ENCODE results near the gene RARB.

Gene RARB

DNA sequence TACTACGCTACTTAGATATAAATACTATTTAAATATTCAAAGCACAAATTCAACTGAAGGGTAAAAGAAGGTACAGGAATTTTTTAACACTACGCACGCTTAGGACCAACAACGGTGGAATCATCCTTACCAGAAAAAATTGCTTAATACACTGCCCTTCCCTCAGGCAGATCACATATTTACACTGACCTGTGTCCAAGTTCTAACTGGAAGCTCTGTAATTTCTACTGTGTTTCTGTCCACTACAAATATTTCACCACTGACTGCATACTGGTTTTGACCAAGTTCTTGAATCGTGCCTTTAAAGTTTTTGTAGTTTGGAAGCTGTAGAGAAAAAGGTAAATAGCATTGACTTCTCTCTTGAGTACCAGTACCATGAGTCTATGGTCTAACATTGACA lies 192.4 kb downstream of the RARB start:
- ChIA-PET POLR2A (no interaction called here), CTCF (no interaction called here)
- DNase-seq (ENCODE audit: extremely low spot score): no peak
- no peak for TF ChIP-seq FOXA1 (IDR thresholded peaks at IDR 0.05)
- TF ChIP-seq ELF4 (IDR thresholded peaks at IDR 0.05): no peak
- no peak for TF ChIP-seq FOXM1 (IDR thresholded peaks at IDR 0.05; ENCODE audit: borderline replicate concordance)

DNA sequence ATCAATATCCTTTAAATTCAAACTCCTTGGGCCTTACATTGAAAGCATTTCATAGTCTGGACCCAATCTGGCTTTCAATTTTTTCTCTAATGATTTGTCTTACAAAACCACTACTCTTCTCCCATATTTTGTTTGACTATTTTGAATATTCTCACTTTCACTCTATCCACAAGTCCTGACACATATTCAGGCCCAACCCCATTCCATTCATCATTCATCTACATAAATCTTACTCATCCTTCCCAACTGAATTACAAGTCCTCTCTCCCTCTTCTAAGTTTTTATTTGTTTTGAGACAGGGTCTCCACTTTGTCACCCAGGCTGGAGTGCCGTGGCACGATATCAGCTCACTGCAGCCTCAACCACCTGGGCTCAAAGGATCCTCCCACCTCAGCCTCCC lies 193.0 kb downstream of the RARB start:
- ChIA-PET POLR2A (no interaction called here), CTCF (no interaction called here)

DNA sequence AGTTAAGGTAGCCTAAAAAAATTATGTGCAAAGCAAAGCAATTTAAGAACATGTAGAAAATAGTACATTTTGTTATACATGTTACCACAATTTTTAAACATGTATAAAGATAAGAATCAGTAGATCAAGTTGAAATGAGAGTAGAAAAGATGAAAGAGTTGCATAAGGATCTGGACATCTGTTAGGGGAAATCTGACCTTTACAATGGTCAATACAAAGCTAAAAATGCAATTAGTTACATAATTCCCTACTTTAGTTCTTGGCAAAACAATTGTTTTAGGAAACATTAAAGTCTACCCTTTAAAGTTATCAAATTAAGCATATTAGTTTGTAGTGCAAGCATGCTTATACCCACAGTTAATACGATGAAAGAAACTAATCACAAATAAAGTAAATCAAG lies 203.9 kb downstream of the RARB start:
- POLR2A ChIA-PET: no interaction called here
- TF ChIP-seq SP1 (IDR thresholded peaks at IDR 0.05): no peak
- no peak for TF ChIP-seq TARDBP (IDR thresholded peaks at IDR 0.05)
- no peak for TF ChIP-seq NFRKB (IDR thresholded peaks at IDR 0.05)
- no peak for TF ChIP-seq CTBP1 (IDR thresholded peaks at IDR 0.05; ENCODE audit: borderline replicate concordance)
- TF ChIP-seq, protein P1, sequence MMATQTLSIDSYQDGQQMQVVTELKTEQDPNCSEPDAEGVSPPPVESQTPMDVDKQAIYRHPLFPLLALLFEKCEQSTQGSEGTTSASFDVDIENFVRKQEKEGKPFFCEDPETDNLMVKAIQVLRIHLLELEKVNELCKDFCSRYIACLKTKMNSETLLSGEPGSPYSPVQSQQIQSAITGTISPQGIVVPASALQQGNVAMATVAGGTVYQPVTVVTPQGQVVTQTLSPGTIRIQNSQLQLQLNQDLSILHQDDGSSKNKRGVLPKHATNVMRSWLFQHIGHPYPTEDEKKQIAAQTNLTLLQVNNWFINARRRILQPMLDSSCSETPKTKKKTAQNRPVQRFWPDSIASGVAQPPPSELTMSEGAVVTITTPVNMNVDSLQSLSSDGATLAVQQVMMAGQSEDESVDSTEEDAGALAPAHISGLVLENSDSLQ (IDR thresholded peaks at IDR 0.05): no peak
- no peak for TF ChIP-seq FOXK2 (IDR thresholded peaks at IDR 0.05)
- DNase-seq (ENCODE audit: extremely low spot score): no peak
- CTCF ChIA-PET: no interaction called here

More for the DNA sequence above, 193.0 kb downstream of the RARB start:
- no peak for DNase-seq (ENCODE audit: extremely low spot score)
- TF ChIP-seq, protein P1 (IDR thresholded peaks at IDR 0.05): no peak
- no peak for TF ChIP-seq SUZ12 (IDR thresholded peaks at IDR 0.05)
- no peak for TF ChIP-seq FOXM1 (IDR thresholded peaks at IDR 0.05; ENCODE audit: borderline replicate concordance)
- TF ChIP-seq ELF4 (IDR thresholded peaks at IDR 0.05): no peak
- TF ChIP-seq TARDBP (IDR thresholded peaks at IDR 0.05): no peak
- no peak for TF ChIP-seq ARNT (IDR thresholded peaks at IDR 0.05)
- no peak for TF ChIP-seq BHLHE40 (IDR thresholded peaks at IDR 0.05; ENCODE audit: borderline replicate concordance)
- no peak for TF ChIP-seq L3MBTL2 (conservative IDR thresholded peaks at IDR 0.05)
- TF ChIP-seq HDGF (IDR thresholded peaks at IDR 0.05; ENCODE audit: borderline replicate concordance): no peak
- TF ChIP-seq FOXK2 (IDR thresholded peaks at IDR 0.05): no peak
- no peak for TF ChIP-seq ZNF384 (IDR thresholded peaks at IDR 0.05)
- no peak for TF ChIP-seq CTBP1 (IDR thresholded peaks at IDR 0.05; ENCODE audit: borderline replicate concordance)

DNA sequence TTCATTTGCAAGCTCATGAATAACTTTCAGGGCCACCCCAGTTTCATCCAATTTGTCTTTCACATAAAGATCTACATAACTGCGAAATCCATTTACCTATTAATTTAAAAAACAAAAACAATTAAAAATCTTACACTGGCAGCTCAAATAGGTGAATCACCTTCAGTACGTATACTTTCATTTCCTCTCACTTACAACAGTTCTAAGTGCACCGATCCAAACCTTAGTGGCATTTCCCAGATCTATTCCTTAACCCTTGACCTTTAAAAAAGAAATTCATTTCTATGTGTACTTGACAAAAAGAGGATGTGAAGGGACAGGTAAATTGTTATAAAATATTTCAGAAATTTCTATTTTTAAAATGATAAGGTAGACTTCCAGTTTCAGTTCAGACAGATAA lies 205.9 kb downstream of the RARB start:
- ChIA-PET CTCF (no interaction called here), POLR2A (no interaction called here)
- no peak for DNase-seq (ENCODE audit: extremely low spot score)
- no peak for TF ChIP-seq BHLHE40 (IDR thresholded peaks at IDR 0.05; ENCODE audit: borderline replicate concordance)
- TF ChIP-seq ZNF384 (IDR thresholded peaks at IDR 0.05): no peak
- TF ChIP-seq L3MBTL2 (conservative IDR thresholded peaks at IDR 0.05): no peak
- no peak for TF ChIP-seq FOXM1 (IDR thresholded peaks at IDR 0.05; ENCODE audit: borderline replicate concordance)
- no peak for TF ChIP-seq TARDBP (IDR thresholded peaks at IDR 0.05)
- TF ChIP-seq FOXK2 (IDR thresholded peaks at IDR 0.05): no peak
- TF ChIP-seq LEF1 (IDR thresholded peaks at IDR 0.05; ENCODE audit: borderline replicate concordance): no peak
- no peak for TF ChIP-seq HDGF (IDR thresholded peaks at IDR 0.05; ENCODE audit: borderline replicate concordance)
- TF ChIP-seq ARNT (IDR thresholded peaks at IDR 0.05): no peak
- TF ChIP-seq NFRKB (IDR thresholded peaks at IDR 0.05): no peak
- no peak for TF ChIP-seq SUZ12 (IDR thresholded peaks at IDR 0.05)
- no peak for TF ChIP-seq CTBP1 (IDR thresholded peaks at IDR 0.05; ENCODE audit: borderline replicate concordance)
- TF ChIP-seq, protein P1 (IDR thresholded peaks at IDR 0.05): no peak
- no peak for TF ChIP-seq SP1 (IDR thresholded peaks at IDR 0.05)

DNA sequence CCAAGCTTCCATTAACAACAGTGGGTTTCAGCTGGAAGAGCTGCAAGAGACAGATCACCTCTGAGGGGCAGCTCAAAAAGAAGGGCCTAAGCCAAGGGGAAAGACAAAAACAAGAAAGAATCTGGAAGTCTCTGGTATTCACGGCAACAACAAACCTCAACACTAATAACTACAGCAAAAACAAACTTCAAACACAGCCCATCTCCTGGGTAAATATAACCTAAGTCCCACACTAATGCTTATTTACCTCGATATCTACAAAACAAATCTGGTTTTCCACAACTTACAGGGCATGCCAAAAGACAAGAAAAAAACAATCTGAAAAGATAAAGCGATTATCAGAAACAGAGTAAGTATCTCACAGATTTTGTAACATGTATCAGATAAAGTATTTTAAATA lies 207.0 kb downstream of the RARB start:
- no peak for DNase-seq (ENCODE audit: extremely low spot score)
- ChIA-PET POLR2A (no interaction called here), CTCF (no interaction called here)
- TF ChIP-seq FOXK2 (IDR thresholded peaks at IDR 0.05): no peak
- TF ChIP-seq L3MBTL2 (conservative IDR thresholded peaks at IDR 0.05): no peak
- no peak for TF ChIP-seq FOXM1 (IDR thresholded peaks at IDR 0.05; ENCODE audit: borderline replicate concordance)
- no peak for TF ChIP-seq HDGF (IDR thresholded peaks at IDR 0.05; ENCODE audit: borderline replicate concordance)
- no peak for TF ChIP-seq ZNF384 (IDR thresholded peaks at IDR 0.05)
- no peak for TF ChIP-seq BHLHE40 (IDR thresholded peaks at IDR 0.05; ENCODE audit: borderline replicate concordance)
- no peak for TF ChIP-seq SUZ12 (IDR thresholded peaks at IDR 0.05)
- no peak for TF ChIP-seq FOXA1 (IDR thresholded peaks at IDR 0.05)
- no peak for TF ChIP-seq TARDBP (IDR thresholded peaks at IDR 0.05)
